Activated T-helper 17 cell treated with anti-CD3 and anti-CD28 coated beads, Interleukin-2, amount 50 U/mL, for 72 hours (primary cell): ENCODE data around the gene XPR1. TPM values are rescaled to one million over a fixed set of nuclear protein-coding genes. Genes with fewer than 3 reads are reported as not detected.
"Not testable (repeated sequence)": the region's sequence is repeated elsewhere in the genome, so short reads cannot be mapped to it uniquely, and the experiment has no call there.

Experiments used
- ATAC-seq: fragments of 150-1000 bp; cut with Tn5 transposase; replicated peaks from 2 replicates; pipeline ENCODE4 v1.10.0; 2021; ENCODE audit warnings: mild to moderate bottlenecking, moderate library complexity
- H3K27ac Mint-ChIP-seq: one replicate; pipeline ENCODE4 v1.8.0; 2022; ENCODE audit warnings: mixed read lengths
- H3K27me3 Mint-ChIP-seq: one replicate; pipeline ENCODE4 v1.8.0; 2022; ENCODE audit warnings: mixed read lengths
- H3K36me3 Mint-ChIP-seq: one replicate; pipeline ENCODE4 v1.8.0; 2022; ENCODE audit warnings: low read depth, mild to moderate bottlenecking, mixed read lengths
- H3K4me1 Mint-ChIP-seq: one replicate; pipeline ENCODE4 v1.8.0; 2022; ENCODE audit warnings: mixed read lengths
- H3K4me3 Mint-ChIP-seq: one replicate; pipeline ENCODE4 v1.8.0; 2022; ENCODE audit warnings: mild to moderate bottlenecking, mixed read lengths
- H3K9me3 Mint-ChIP-seq: one replicate; pipeline ENCODE4 v1.8.0; 2022; ENCODE audit warnings: mixed read lengths
- total RNA-seq, 2 donors: library from RNA; stranded (reverse); gene quantifications; one replicate each; pipeline ENCODE4 v1.2.3, GENCODE V29; 2022

The XPR1 gene
- total RNA-seq, 2 donors from 2014 or later: 16.4 to 25.4 TPM

- H3K9me3 Mint-ChIP-seq: no peaks in the 10 kb centered on the region
- H3K4me1 Mint-ChIP-seq: peaks cover 13% of the 10 kb centered on the region
- no peaks in the 10 kb centered on the region for H3K27me3 Mint-ChIP-seq
- no peak for ATAC-seq
- H3K27ac Mint-ChIP-seq: no peak overlapping the region
- H3K36me3 Mint-ChIP-seq: peaks cover 23% of the 10 kb centered on the region
- no peak overlapping the region for H3K4me3 Mint-ChIP-seq
Observed at GRCh38 chr1:180849031-180849775, 217.4 kb downstream of the XPR1 start.

- H3K9me3 Mint-ChIP-seq: no peaks in the 10 kb centered on the region
- H3K27ac Mint-ChIP-seq: no peak overlapping the region
- H3K4me3 Mint-ChIP-seq: no peak overlapping the region
- H3K36me3 Mint-ChIP-seq: peaks cover 15% of the 10 kb centered on the region
- H3K27me3 Mint-ChIP-seq: no peaks in the 10 kb centered on the region
- no peak for ATAC-seq
- H3K4me1 Mint-ChIP-seq: peaks cover 13% of the 10 kb centered on the region
Observed at GRCh38 chr1:180851995-180852887, 220.4 kb downstream of the XPR1 start.

- Mint-ChIP-seq H3K36me3 (peaks cover 12% of the 10 kb centered on the region), H3K4me1 (peaks cover 13% of the 10 kb centered on the region), H3K27me3 (no peaks in the 10 kb centered on the region), H3K4me3 (no peak overlapping the region), H3K27ac (no peak overlapping the region), H3K9me3 (no peaks in the 10 kb centered on the region)
- ATAC-seq: no peak
Observed at GRCh38 chr1:180854001-180854400, 222.2 kb downstream of the XPR1 start.

- peaks cover 10% of the 10 kb centered on the region for H3K36me3 Mint-ChIP-seq
- H3K27me3 Mint-ChIP-seq: no peaks in the 10 kb centered on the region
- no peak overlapping the region for H3K4me3 Mint-ChIP-seq
- H3K9me3 Mint-ChIP-seq: no peaks in the 10 kb centered on the region
- H3K4me1 Mint-ChIP-seq: peaks cover 13% of the 10 kb centered on the region
- no peak overlapping the region for H3K27ac Mint-ChIP-seq
- no peak for ATAC-seq
Observed at GRCh38 chr1:180854456-180854855, 222.6 kb downstream of the XPR1 start.

- not testable (repeated sequence) for H3K27me3 Mint-ChIP-seq, H3K4me3 Mint-ChIP-seq, H3K36me3 Mint-ChIP-seq, ATAC-seq, H3K9me3 Mint-ChIP-seq, H3K4me1 Mint-ChIP-seq
- H3K27ac Mint-ChIP-seq: peak overlapping the region; percentile 26
Observed at GRCh38 chr1:180857947-180858725, 226.3 kb downstream of the XPR1 start.

GRCh38 chr1:180859306-180859705, 227.5 kb downstream of the XPR1 start:
- ATAC-seq: no peak
- Mint-ChIP-seq H3K27ac (no peak overlapping the region), H3K9me3 (no peaks in the 10 kb centered on the region), H3K4me1 (no peaks in the 10 kb centered on the region), H3K27me3 (no peaks in the 10 kb centered on the region), H3K4me3 (no peak overlapping the region), H3K36me3 (peaks cover 5% of the 10 kb centered on the region)

- H3K27ac Mint-ChIP-seq: no peak overlapping the region
- no peak overlapping the region for H3K4me3 Mint-ChIP-seq
- peaks cover 17% of the 10 kb centered on the region for H3K36me3 Mint-ChIP-seq
- no peaks in the 10 kb centered on the region for H3K4me1 Mint-ChIP-seq
- no peak for ATAC-seq
- H3K9me3 Mint-ChIP-seq: no peaks in the 10 kb centered on the region
- H3K27me3 Mint-ChIP-seq: no peaks in the 10 kb centered on the region
Observed at GRCh38 chr1:180860535-180860934, 228.7 kb downstream of the XPR1 start.

- Mint-ChIP-seq H3K36me3 (peaks cover 26% of the 10 kb centered on the region), H3K27ac (no peak overlapping the region), H3K27me3 (no peaks in the 10 kb centered on the region), H3K4me3 (no peak overlapping the region), H3K9me3 (no peaks in the 10 kb centered on the region), H3K4me1 (no peaks in the 10 kb centered on the region)
- ATAC-seq: no peak
Observed at GRCh38 chr1:180862305-180862704, 230.5 kb downstream of the XPR1 start.

GRCh38 chr1:180863158-180863775, 231.4 kb downstream of the XPR1 start:
- Mint-ChIP-seq H3K4me3 (no peak overlapping the region), H3K36me3 (peaks cover 26% of the 10 kb centered on the region), H3K27ac (no peak overlapping the region), H3K4me1 (no peaks in the 10 kb centered on the region), H3K27me3 (no peaks in the 10 kb centered on the region), H3K9me3 (no peaks in the 10 kb centered on the region)
- ATAC-seq: no peak

GRCh38 chr1:180881806-180882509, 250.1 kb downstream of the XPR1 start:
- ATAC-seq: peak; percentile 43

GRCh38 chr1:180884588-180885300, 252.9 kb downstream of the XPR1 start:
- peaks cover 38% of the 10 kb centered on the region for H3K36me3 Mint-ChIP-seq
- H3K4me3 Mint-ChIP-seq: no peak overlapping the region
- H3K9me3 Mint-ChIP-seq: no peaks in the 10 kb centered on the region
- no peaks in the 10 kb centered on the region for H3K4me1 Mint-ChIP-seq
- no peak for ATAC-seq
- no peak overlapping the region for H3K27ac Mint-ChIP-seq
- no peaks in the 10 kb centered on the region for H3K27me3 Mint-ChIP-seq

More at GRCh38 chr1:180881806-180882509, 250.1 kb downstream of the XPR1 start:
- Mint-ChIP-seq H3K27ac (peak overlapping the region; percentile 19), H3K4me3 (no peak overlapping the region), H3K9me3 (no peaks in the 10 kb centered on the region), H3K36me3 (peaks cover 32% of the 10 kb centered on the region), H3K27me3 (no peaks in the 10 kb centered on the region), H3K4me1 (no peaks in the 10 kb centered on the region)

- H3K4me1 Mint-ChIP-seq: no peaks in the 10 kb centered on the region
- H3K9me3 Mint-ChIP-seq: no peaks in the 10 kb centered on the region
- H3K36me3 Mint-ChIP-seq: peaks cover 37% of the 10 kb centered on the region
- no peak overlapping the region for H3K4me3 Mint-ChIP-seq
- ATAC-seq: no peak
- H3K27ac Mint-ChIP-seq: no peak overlapping the region
- no peaks in the 10 kb centered on the region for H3K27me3 Mint-ChIP-seq
Observed at GRCh38 chr1:180886338-180886737, 254.5 kb downstream of the XPR1 start.

- no peaks in the 10 kb centered on the region for H3K4me1 Mint-ChIP-seq
Observed at GRCh38 chr1:180887841-180888240, 256.0 kb downstream of the XPR1 start.

More at GRCh38 chr1:180887841-180888240, 256.0 kb downstream of the XPR1 start:
- peaks cover 26% of the 10 kb centered on the region for H3K36me3 Mint-ChIP-seq
- H3K9me3 Mint-ChIP-seq: no peaks in the 10 kb centered on the region
- no peak overlapping the region for H3K27ac Mint-ChIP-seq
- H3K4me3 Mint-ChIP-seq: no peak overlapping the region
- H3K27me3 Mint-ChIP-seq: no peaks in the 10 kb centered on the region
- no peak for ATAC-seq
